ENCODE data around the gene SCN10A.

- no peak for TF ChIP-seq CTCF (IDR thresholded peaks at IDR 0.05)
- TF ChIP-seq POLR2A (IDR thresholded peaks at IDR 0.05): no peak
Observed at GRCh38 chr3:38836561-38836960, 20.5 kb upstream of the SCN10A start.
